Caki2 (cell line): ENCODE data around the gene ZBTB12. TPM values are rescaled to one million over a fixed set of nuclear protein-coding genes. Genes with fewer than 3 reads are reported as not detected.
"Not testable (repeated sequence)": the region's sequence is repeated elsewhere in the genome, so short reads cannot be mapped to it uniquely, and the experiment has no call there.

Source experiments
- DNase-seq: peaks from one replicate; pipeline ENCODE4 v3.0.0-alpha.2; 2015; ENCODE audit warnings: low read depth
- in situ Hi-C: cut with HindIII; loops from 2 replicates; pipeline ENCODE4 v1.10.0; 2016; ENCODE audit warnings: low sequenced_read_pairs, low pct_unique_long_range_greater_than_20kb, mixed read lengths
- total RNA-seq: library from RNA; depleted of rRNA; stranded (reverse); fragments of >200 nt; shearing (Covaris generic); gene quantifications from 2 replicates; pipeline ENCODE4 v1.2.3, GENCODE V29; 2014; ENCODE audit warnings: low replicate concordance; rRNA removed

The ZBTB12 gene
- total RNA-seq, 1 experiment from 2014 or later = 5.5 TPM

DNA sequence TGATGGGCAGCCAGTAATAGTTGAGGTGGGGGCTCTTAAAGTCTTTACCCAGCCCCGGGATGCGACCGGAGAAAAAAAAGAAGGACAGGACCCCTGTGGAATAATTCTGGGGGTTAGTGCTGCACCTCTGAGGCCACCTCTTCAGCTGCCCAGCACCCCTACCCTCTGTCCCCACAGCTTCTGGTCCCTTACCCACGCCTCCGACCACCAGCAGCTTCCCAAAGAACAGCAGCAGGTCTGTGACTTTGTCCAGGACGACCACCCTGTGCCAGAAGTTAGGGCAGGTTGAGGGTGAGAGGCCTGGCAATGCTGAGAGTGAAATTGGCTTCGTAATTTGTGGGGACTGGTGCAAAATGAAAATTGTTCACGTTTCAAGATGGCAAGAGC is 37.1 kb downstream of the ZBTB12 start:
- DNase-seq = no peak
- in situ Hi-C loops = no loop called here

DNA sequence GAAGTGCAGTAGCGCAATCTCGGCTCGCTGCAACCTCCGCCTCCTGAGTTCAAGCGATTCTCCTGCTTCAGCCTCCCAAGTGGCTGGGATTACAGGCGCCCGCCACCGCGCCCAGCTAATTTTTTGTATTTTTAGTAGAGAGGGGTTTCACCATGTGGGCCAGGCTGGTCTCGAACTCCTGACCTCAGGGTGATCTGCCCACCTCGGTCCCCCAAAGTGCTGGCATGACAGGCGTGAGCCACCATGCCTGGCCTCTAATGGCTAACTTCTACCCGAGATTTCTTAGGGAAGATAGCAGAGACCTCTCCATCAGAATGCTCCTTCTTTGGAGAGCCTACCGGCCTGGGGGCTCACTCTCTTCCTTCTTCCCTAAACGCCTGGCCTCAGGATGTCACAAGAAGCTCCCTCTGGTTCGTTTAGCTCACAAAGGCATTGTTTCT is 37.7 kb downstream of the ZBTB12 start:
- in situ Hi-C loops, DNase-seq: not testable (repeated sequence)

DNA sequence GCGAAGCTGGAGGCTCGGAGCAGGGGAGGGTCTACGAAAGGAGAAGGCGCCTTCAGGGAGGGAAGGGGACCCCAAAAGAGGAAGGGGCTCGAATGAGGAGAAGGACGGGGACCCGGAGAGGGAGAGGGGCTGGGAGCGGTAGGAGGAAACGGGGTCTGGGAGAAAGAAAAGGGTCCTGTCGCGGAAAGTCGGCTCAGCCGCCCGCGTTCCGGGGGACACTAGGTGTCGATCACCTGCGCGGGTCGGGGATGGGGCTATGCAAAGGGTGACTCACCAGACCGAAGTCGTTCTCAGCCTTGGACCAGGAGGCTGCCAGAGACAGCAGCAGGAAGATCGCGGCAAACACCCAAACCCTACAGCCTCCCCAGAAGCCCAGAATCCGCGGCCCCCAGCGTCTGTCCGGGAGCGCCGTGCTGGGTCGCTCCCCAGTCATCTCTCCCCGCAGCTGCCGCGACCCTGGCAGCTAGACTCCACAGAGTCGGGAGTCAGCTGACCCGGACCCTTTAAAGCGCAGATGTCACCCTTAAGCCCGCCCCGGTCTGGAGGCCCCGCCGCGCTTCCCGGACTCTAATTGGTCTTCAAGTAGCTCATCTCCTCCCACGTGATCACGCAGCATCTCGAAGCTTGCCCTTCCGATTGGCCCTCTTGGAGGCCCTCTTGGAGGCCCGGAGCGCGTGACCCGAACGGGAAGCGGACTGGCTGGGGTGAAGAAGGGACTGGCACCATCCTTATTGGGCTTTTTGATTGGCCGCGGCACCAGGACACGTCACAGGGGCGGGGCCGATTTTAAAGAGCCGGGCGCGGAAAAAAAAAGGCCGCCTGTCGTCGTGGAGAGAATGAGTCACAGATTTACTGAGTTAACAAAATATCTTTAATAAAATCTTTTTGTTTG is 39.3 kb downstream of the ZBTB12 start, which contains the start of gene NEU1:
TSS of gene NEU1 (minus strand) at position 478 of the 892 bp plus-strand sequence. CDS start at position 433, 45 bp downstream.
- DNase-seq = peak; percentile 100
- in situ Hi-C loops = no loop called here

DNA sequence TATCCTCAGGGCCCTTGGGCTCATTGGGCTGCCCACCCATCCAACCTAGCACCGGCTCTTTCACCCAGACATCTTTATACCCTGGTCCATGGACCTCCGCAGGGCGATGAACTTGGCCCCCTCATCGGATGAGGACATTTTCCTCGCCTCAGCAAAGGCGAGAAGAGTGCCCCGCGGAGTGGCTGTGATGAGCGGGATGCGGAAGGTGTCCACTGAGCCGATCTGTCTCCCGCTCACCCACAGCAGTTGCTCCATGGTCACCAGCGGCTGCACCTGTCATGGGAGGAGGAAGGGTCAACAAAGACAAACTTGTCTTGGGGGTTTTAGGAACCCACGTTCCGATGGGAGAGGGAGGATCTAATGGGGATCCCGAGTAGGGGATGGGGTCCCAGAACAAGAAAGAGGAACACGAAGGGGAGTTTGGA is 40.0 kb downstream of the ZBTB12 start:
- in situ Hi-C loops = no loop called here
- no peak for DNase-seq

DNA sequence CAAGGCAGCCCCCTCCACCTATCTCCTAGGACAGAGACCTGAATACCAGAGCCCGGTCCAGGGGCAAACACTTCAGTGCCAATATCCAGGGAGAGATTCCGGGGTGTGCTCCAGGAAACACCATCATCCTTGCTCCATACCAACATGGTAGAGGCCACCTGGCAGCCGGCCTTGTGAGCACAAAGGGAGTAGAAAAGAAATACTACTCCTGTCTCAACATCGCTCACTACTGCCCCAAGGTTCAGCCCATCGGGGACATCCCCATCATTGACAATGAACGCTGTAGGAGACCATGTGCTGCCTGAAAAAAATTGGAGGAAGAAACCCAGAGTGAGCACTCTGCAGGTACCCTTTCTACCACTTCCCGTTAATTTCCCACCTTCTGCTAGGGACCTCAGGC is 40.7 kb downstream of the ZBTB12 start:
- DNase-seq = no peak
- in situ Hi-C loops = no loop called here

DNA sequence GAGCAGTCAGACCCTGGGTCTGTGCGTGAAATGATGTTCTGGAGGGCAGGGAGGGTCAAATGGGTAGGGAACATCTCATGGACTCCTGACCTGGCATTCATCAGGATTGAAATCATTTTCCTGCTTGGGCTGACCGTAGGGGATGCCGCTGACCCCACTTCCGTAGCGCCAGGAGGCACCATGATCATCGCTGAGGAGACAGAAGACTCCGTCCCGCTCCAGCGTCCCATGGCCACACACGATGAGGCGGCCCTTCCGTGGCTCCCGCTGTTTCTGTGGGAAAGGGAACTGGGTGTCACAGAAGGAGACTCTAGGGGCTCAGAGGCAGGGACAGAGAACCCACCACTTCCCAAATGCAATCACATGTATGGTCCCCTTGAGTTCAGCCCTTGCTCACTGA is 41.5 kb downstream of the ZBTB12 start:
- no peak for DNase-seq
- in situ Hi-C loops = no loop called here

DNA sequence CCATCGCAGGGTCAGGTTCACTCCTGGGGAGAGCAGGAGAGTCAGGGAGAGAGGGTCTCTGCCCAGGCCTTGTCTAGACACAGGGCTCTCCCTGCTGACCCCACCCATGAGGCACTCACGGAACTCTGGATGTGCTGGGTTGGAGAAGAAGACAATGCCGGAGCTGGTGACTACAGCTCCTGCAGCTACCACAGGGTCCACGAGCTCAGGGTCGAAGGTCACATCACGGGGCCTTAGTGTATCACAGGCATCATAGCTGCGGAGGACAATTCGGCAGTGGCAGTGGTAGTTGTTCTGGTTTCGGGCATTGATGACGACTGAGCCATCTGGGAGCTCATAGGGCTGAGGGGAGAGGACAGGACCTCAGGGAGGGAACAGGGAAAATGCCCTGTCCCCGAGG is 42.0 kb downstream of the ZBTB12 start:
- DNase-seq = no peak
- in situ Hi-C loops = no loop called here

DNA sequence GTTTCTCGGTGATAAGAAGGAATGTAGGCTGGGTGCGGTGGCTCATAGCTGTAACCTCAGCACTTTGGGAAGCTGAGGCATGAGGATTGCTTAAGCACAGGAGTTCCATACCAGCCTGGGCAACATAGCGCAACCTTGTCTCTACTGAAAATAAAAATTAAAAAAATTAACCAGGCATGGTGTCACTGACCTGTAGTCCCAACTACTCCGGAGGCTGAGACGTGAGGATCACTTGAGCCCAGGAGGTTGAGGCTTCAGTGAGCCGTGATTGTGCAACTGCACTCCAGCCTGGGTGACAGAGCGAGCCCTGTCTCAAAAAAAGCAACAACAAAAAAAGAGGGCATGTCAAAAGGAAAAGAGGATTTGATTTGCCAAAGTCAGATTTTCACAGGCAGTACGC is 43.2 kb downstream of the ZBTB12 start:
- in situ Hi-C loops = no loop called here
- DNase-seq = no peak

DNA sequence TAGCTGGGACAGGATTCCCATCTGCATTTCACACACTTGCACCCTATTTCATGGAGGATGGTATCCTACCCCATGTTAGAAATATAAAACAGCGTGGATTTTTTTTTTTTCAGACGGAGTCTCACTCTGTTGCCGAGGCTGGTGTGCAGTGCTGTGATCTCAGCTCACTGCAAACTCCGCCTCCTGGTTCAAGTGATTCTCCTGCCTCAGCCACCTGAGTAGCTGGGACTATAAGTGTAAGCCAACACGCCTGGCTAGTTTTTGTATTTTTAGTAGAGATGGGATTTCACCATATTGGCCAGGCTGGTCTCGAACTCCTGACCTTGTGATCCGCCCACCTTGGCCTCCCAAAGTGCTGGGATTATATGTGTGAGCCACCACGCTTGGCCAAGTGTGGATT is 44.1 kb downstream of the ZBTB12 start:
- in situ Hi-C loops, DNase-seq: not testable (repeated sequence)

DNA sequence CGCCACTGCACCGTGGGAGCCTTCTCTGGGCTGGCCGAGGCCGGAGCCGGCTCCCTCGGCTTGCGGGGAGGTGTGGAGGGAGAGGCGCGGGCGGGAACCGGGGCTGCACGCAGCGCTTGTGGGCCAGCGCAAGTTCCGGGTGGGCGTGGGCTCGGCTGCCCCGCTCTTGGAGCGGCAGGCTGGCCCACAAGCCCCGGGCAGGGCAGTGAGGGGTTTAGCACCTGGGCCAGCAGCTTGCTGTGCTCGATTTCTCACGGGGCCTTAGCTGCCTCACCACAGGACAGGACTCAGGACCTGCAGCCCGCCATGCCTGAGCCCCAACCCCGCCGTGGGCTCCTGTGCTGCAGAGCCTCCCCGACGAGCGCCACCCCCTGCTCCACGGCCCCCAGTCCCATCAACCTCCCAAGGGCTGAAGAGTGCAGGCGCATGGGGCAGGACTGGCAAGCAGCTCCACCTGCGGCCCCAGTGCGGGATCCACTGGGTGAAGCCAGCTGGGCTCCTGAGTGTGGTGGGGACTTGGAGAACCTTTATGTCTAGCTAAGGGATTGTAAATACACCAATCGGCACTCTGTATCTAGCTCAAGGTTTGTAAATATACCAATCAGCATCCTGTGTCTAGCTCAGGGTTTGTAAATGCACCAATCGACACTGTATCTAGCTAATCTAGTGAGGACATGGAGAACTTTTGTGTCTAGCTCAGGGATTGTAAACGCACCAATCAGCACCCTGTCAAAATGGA is 49.7 kb downstream of the ZBTB12 start:
- DNase-seq = peak; percentile 84
- in situ Hi-C loops = not testable (repeated sequence)

DNA sequence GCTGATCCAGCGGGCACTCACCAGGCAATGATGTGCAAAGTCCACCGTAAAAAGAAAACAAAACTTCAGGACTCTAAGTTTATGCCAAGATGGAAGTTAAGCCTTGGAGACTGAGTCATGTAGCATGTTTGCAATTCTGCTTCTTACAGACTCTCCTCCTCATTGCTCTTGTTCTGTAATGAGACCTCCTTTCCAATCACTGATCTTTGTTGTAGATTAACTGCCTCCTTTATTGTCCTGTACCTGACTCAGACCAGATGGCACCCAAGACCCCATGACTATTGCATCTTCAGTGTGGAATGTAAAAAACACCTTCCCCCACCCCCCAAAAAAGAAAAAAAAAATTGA is 50.4 kb downstream of the ZBTB12 start:
- in situ Hi-C loops = no loop called here

DNA sequence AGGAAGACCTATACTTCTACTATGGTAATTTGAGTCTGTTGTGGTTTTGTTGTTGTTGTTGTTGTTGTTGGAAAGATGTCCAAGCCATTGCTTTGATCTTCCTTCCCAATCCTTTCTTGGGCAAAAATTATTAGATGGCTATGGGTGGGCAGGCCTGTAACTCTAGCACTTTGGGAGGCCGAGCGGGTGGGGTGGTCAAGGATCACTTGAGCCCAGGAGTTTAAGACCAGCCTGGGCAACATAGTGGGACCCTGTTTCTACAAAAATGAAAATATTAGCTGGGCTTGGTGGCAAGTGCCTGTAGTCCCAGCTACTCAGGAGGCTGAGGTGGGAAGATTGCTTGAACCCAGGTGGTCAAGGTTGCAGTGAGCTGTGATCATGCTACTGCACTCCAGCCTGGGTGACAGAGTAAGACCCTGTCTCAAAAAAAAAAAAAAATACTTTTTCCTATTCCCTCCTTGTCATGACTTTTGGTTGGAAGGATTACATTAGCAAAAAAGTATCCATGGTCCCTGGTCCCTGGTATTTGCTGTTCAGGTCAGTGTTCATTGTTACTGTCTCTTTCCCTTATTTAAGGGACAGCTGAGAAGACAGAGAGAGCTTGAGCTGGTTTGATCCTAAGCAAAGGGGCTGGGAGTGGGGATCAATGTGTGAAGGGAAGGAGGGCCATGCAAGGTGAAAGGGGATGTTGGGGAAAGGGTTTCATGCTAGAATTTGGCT is 51.0 kb downstream of the ZBTB12 start:
- in situ Hi-C loops = no loop called here
- no peak for DNase-seq

More for the DNA sequence above, 50.4 kb downstream of the ZBTB12 start:
- peak; percentile 97 for DNase-seq

Other genes with a start within 250 kb of the ZBTB12 start
- 286 and 338 TPM in 2 replicates for gene BAG6, start 249.4 kb downstream of the ZBTB12 start, total RNA-seq
- 9.2 TPM in 1 of 2 replicates, not detected in the other for gene APOM, start 246.2 kb downstream of the ZBTB12 start, total RNA-seq
- gene C6orf47, start 241.3 kb downstream of the ZBTB12 start, total RNA-seq = 12.4 and 21.5 TPM in 2 replicates
- gene GPANK1, start 237.1 kb downstream of the ZBTB12 start, total RNA-seq = 35.2 and 52.4 TPM in 2 replicates
- 66.9 and 104 TPM in 2 replicates for gene CSNK2B, start 236.0 kb downstream of the ZBTB12 start, total RNA-seq
- not detected in 2 replicates for gene LY6G5B, start 232.1 kb downstream of the ZBTB12 start, total RNA-seq
- gene LY6G5C, start 221.0 kb downstream of the ZBTB12 start, total RNA-seq = 0.30 TPM in 1 of 2 replicates, not detected in the other
- 46.9 and 75.6 TPM in 2 replicates for gene ABHD16A, start 198.8 kb downstream of the ZBTB12 start, total RNA-seq
- gene LY6G6F, start 195.2 kb downstream of the ZBTB12 start, total RNA-seq = not detected in 2 replicates
- not detected in 2 replicates for gene LY6G6D, start 186.7 kb downstream of the ZBTB12 start, total RNA-seq
- gene LY6G6C, start 180.3 kb downstream of the ZBTB12 start, total RNA-seq = not detected in 2 replicates
- not detected in 2 replicates for gene MPIG6B, start 178.7 kb downstream of the ZBTB12 start, total RNA-seq
- 214 and 216 TPM in 2 replicates for gene DDAH2, start 172.8 kb downstream of the ZBTB12 start, total RNA-seq
- 1,335 and 1,598 TPM in 2 replicates for gene CLIC1, start 165.6 kb downstream of the ZBTB12 start, total RNA-seq
- gene MSH5, start 162.1 kb downstream of the ZBTB12 start, total RNA-seq = 20.2 and 54.7 TPM in 2 replicates
- 6.2 TPM in 1 of 2 replicates, not detected in the other for gene SAPCD1, start 139.4 kb downstream of the ZBTB12 start, total RNA-seq
- gene VWA7, start 124.8 kb downstream of the ZBTB12 start, total RNA-seq = 5.5 and 6.1 TPM in 2 replicates
- gene VARS1, start 106.3 kb downstream of the ZBTB12 start, total RNA-seq = 122 and 144 TPM in 2 replicates
- gene LSM2, start 95.1 kb downstream of the ZBTB12 start, total RNA-seq = 75.6 and 85.5 TPM in 2 replicates
- 0.61 and 2.0 TPM in 2 replicates for gene HSPA1L, start 86.8 kb downstream of the ZBTB12 start, total RNA-seq
- gene HSPA1A, start 86.5 kb downstream of the ZBTB12 start, total RNA-seq = 316 and 350 TPM in 2 replicates
- gene HSPA1B, start 74.3 kb downstream of the ZBTB12 start, total RNA-seq = 441 and 449 TPM in 2 replicates
- 73.1 and 105 TPM in 2 replicates for gene NEU1, start 39.3 kb downstream of the ZBTB12 start, total RNA-seq
- gene SLC44A4, start 23.1 kb downstream of the ZBTB12 start, total RNA-seq = 0.54 TPM in 1 of 2 replicates, not detected in the other
- gene EHMT2, start 4.4 kb downstream of the ZBTB12 start, total RNA-seq = 74.6 and 79.0 TPM in 2 replicates
- gene C2, start 25.6 kb upstream of the ZBTB12 start, total RNA-seq = 3.2 and 7.7 TPM in 2 replicates
- 2.6 and 4.7 TPM in 2 replicates for gene CFB, start 44.0 kb upstream of the ZBTB12 start, total RNA-seq
- gene NELFE, start 56.9 kb upstream of the ZBTB12 start, total RNA-seq = 293 and 348 TPM in 2 replicates
- gene SKIC2, start 57.1 kb upstream of the ZBTB12 start, total RNA-seq = 29.2 and 49.6 TPM in 2 replicates
- gene DXO, start 70.1 kb upstream of the ZBTB12 start, total RNA-seq = 30.5 and 52.6 TPM in 2 replicates
- 0.30 TPM in 1 of 2 replicates, not detected in the other for gene C4A, start 80.0 kb upstream of the ZBTB12 start, total RNA-seq
- gene C4B, start 112.7 kb upstream of the ZBTB12 start, total RNA-seq = not detected in 2 replicates
- not detected in 2 replicates for gene CYP21A2, start 136.3 kb upstream of the ZBTB12 start, total RNA-seq
- gene TNXB, start 207.3 kb upstream of the ZBTB12 start, total RNA-seq = 0.90 and 1.4 TPM in 2 replicates
- gene ATF6B, start 226.2 kb upstream of the ZBTB12 start, total RNA-seq = 9.2 and 9.7 TPM in 2 replicates
- 19.5 and 22.7 TPM in 2 replicates for gene FKBPL, start 228.2 kb upstream of the ZBTB12 start, total RNA-seq
- not detected in 2 replicates for gene PRRT1, start 249.9 kb upstream of the ZBTB12 start, total RNA-seq